Ectodermal cell (in vitro differentiated cells): ENCODE results near the gene NDUFS7.
"Not testable (repeated sequence)": the region's sequence is repeated elsewhere in the genome, so short reads cannot be mapped to it uniquely, and the experiment has no call there.

Experiments used
- H3K27ac ChIP-seq: 2 replicates; pipeline ENCODE4 v1.7.0; 2013; ENCODE audit warnings: mild to moderate bottlenecking, low read depth, low read length; ENCODE audit not compliant: insufficient read depth, poor library complexity, severe bottlenecking
- H3K27me3 ChIP-seq: 2 replicates; pipeline ENCODE4 v1.7.0; 2013; ENCODE audit warnings: mild to moderate bottlenecking, low read length; ENCODE audit not compliant: insufficient read depth, control insufficient read depth, poor library complexity, severe bottlenecking
- H3K36me3 ChIP-seq: one replicate; pipeline ENCODE4 v1.7.0; 2013; ENCODE audit warnings: low read length; ENCODE audit not compliant: control insufficient read depth, insufficient read depth
- H3K4me1 ChIP-seq: one replicate; pipeline ENCODE4 v1.7.0; 2013; ENCODE audit warnings: low read length; ENCODE audit not compliant: control insufficient read depth, insufficient read depth
- H3K4me3 ChIP-seq: 2 replicates; pipeline ENCODE4 v1.7.0; 2013; ENCODE audit warnings: low read depth, low read length, control low read depth; ENCODE audit not compliant: insufficient read depth
- H3K9me3 ChIP-seq: 2 replicates; pipeline ENCODE4 v1.7.0; 2013; ENCODE audit warnings: mild to moderate bottlenecking, low read length, moderate library complexity; ENCODE audit not compliant: control insufficient read depth
- WGBS, 2 experiments: methylation state at CpG; one replicate each; pipeline ENCODE4 v1.1.7; 2013; ENCODE audit warnings: missing lambda C conversion rate in 2 of 2; 5-methylcytosine and 5-hydroxymethylcytosine counted together

NDUFS7 gene

DNA sequence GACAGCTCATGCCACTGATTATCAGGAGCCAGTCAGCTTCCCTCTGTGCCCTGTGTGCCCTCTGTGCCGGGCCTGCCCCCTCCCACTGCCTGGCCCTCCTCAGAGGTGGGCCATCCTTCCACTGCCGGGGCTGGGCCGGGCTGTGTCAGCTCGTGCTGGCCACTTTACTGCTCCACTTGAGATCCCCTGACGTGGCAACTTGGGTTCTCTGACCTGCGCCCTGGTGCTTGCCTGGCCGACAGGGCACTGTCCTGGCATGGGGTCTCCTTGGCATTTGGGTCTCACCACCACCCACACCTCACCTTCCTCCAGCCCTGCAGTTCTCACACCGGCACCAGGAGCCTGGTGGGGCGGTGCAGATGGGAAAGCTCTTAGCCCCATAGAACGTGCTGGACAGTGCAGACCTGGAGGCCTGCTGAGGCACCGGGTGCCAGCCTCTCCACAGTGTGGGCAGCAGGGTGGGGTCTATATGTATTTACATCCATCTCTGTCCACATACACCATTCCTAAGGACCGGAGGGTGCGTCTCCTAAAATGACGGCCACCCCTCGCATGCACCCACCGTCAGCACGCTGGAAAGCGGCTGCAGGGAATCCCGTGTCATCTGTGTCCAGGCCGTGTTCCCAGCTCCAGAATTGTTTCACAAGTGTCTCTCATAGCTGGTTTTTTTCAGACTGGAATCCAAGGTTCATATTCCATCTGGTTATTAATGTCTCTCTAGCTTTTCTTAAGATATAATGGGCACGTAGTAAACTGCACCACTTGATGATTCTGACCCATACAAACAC, 35.4 kb downstream of the NDUFS7 start:
- H3K27ac ChIP-seq, result no peak overlapping the region
- H3K4me1 ChIP-seq, result peaks cover 19% of the 10 kb centered on the region
- WGBS, 2 experiments, result 96% methylated on average over 21 of the region's 21 CpGs
- no peak overlapping the region for H3K4me3 ChIP-seq
- H3K27me3 ChIP-seq, result no peaks in the 10 kb centered on the region
- H3K9me3 ChIP-seq, result no peaks in the 10 kb centered on the region
- H3K36me3 ChIP-seq, result peaks cover 40% of the 10 kb centered on the region

GRCh38 chr19:1420085-1420484, 36.4 kb downstream of the NDUFS7 start:
- Histone ChIP-seq H3K4me1 (peaks cover 21% of the 10 kb centered on the region), H3K36me3 (peaks cover 40% of the 10 kb centered on the region)
- H3K4me3 ChIP-seq, H3K27me3 ChIP-seq, H3K27ac ChIP-seq, H3K9me3 ChIP-seq: not testable (repeated sequence)
- 97% methylated on average over 17 to 18 of the region's 43 CpGs for WGBS, 2 experiments

DNA sequence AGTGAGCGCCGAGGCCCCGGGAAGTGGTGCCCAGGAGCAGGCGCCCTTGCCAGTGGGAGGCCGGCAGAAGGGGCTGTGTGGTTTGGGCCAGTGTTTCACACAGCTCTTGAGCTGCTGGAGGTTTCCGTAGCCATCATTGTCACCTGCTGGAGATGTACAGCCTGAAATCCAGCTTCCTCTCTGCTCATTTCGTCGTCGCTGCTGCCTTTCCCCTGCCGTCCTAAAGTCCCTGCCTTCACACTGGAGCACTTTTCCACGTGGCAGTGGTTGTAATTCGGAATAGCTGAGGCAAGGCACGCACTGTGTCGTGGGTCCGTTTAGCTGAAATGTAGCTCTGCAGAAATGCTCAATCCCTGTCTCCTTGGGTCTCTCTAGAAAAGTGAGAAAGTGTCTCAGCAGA, 36.9 kb downstream of the NDUFS7 start:
- WGBS, 2 experiments, result 94 to 96% methylated on average over 15 of the region's 15 CpGs
- Histone ChIP-seq H3K27me3 (no peaks in the 10 kb centered on the region), H3K9me3 (no peaks in the 10 kb centered on the region), H3K4me3 (no peak overlapping the region), H3K36me3 (peaks cover 40% of the 10 kb centered on the region), H3K27ac (no peak overlapping the region), H3K4me1 (peaks cover 24% of the 10 kb centered on the region)

DNA sequence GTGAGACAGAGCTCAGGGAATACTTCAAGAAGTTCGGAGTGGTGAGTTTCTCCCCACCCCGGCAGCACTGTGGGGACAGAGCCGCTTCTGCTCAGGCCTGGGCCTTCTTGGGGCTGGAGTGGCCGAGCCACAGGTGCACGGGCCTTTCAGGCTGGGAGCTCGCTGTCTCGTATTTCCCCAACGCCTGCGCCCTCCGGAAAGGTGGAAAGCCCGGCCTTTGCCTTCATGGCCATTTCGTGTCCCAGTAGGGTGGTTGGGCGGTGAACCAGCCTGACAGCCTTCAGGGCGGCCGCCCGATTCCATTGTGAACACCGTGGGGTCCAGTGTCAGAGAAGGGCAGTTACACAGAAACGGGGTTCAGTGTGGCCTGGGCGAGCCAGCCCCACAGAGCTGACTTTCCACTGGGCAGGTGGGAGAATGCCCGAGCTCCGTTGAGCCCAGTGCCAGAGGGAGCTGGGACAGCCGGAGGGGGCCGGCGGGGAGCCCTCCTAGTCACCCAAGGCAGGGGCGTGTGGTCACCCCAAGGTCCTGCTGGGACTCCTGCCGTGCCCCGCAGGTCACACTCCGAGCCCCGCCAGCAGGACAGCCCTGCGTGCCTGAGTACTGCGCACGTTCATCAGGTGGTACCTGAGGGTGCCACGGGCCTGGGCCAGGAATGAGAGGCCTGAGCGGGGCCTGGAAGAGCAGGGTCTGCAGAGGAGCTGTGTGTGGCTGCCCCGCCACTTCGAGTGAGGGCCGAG, 37.7 kb downstream of the NDUFS7 start:
- 96 to 97% methylated on average over 37 of the region's 37 CpGs for WGBS, 2 experiments
- H3K4me3 ChIP-seq, result no peak overlapping the region
- H3K27me3 ChIP-seq, result no peaks in the 10 kb centered on the region
- H3K4me1 ChIP-seq, result peaks cover 16% of the 10 kb centered on the region
- H3K27ac ChIP-seq, result no peak overlapping the region
- H3K36me3 ChIP-seq, result peaks cover 40% of the 10 kb centered on the region
- H3K9me3 ChIP-seq, result no peaks in the 10 kb centered on the region

DNA sequence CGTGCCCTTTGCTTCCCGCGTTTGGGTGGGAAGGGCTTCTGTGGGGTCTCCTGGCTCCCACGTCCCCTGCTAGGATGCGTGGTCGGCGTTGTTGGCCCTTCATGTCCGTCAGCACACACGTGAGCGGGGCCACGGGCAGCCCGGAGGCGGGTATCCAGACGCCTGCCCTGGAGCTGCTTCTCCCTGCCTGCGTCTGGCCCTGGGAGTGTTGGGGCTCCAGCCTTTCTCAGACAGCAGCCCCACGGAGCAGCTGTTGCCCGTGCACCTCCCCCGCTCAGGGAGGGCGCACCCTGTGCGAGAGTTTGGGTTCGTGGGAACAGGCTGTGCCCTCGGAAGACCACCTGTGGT, 38.2 kb downstream of the NDUFS7 start:
- Histone ChIP-seq H3K27me3 (no peaks in the 10 kb centered on the region), H3K9me3 (no peaks in the 10 kb centered on the region), H3K27ac (no peak overlapping the region), H3K4me1 (peaks cover 12% of the 10 kb centered on the region), H3K36me3 (peaks cover 40% of the 10 kb centered on the region), H3K4me3 (no peak overlapping the region)
- WGBS, 2 experiments, result 95% methylated on average over 22 of the region's 22 CpGs

DNA sequence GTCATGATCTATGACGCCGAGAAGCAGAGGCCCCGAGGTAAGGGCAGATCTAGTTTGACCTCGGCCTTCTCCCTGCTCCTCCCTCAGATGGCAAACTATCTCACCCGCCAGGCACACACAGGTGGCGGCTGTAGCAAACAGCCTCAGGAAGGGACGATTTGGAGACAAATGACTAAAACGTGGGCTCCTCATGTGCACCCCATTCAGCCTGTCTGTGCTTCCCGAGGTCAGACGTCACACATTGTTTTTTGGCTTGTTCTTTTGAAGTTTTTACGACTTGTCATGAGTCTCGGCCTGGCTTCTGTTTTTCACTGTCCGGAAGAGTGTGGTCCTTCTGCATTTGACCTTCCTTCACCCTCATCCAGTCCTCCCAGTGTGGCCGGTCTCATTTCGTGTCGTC, 38.7 kb downstream of the NDUFS7 start:
- no peaks in the 10 kb centered on the region for H3K27me3 ChIP-seq
- no peak overlapping the region for H3K4me3 ChIP-seq
- peaks cover 12% of the 10 kb centered on the region for H3K4me1 ChIP-seq
- 92 to 94% methylated on average over 16 of the region's 16 CpGs for WGBS, 2 experiments
- no peaks in the 10 kb centered on the region for H3K9me3 ChIP-seq
- no peak overlapping the region for H3K27ac ChIP-seq
- peaks cover 40% of the 10 kb centered on the region for H3K36me3 ChIP-seq

DNA sequence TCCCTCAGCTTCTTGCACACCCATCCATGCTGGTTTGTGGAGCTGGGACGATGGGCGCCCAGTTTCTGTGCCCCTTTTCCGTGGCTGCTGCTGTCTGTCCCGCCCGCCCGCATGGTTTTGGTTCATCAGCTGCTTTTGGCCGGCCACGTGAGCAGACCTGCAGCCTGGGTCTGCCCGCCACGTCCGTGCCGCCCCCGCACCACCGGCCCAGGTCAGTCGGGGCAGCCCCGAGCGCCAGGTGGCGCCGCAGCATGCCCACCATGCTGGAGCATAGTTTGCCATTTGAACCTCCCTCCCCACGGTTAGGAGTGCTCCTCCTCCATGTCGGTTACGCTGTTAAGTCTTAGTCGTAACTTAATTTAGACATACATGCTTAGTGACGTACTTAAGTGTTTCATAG, 39.2 kb downstream of the NDUFS7 start:
- Histone ChIP-seq H3K4me1 (peaks cover 12% of the 10 kb centered on the region), H3K27ac (no peak overlapping the region), H3K36me3 (peaks cover 36% of the 10 kb centered on the region), H3K9me3 (no peaks in the 10 kb centered on the region), H3K4me3 (no peak overlapping the region), H3K27me3 (no peaks in the 10 kb centered on the region)
- 95% methylated on average over 24 of the region's 24 CpGs for WGBS, 2 experiments

GRCh38 chr19:1423436-1424191, 39.9 kb downstream of the NDUFS7 start:
- 96% methylated on average over 40 of the region's 40 CpGs for WGBS, 2 experiments
- peaks cover 38% of the 10 kb centered on the region for H3K36me3 ChIP-seq
- H3K4me1 ChIP-seq, result peaks cover 12% of the 10 kb centered on the region
- H3K9me3 ChIP-seq, result no peaks in the 10 kb centered on the region
- no peak overlapping the region for H3K27ac ChIP-seq
- H3K4me3 ChIP-seq, result no peak overlapping the region
- H3K27me3 ChIP-seq, result no peaks in the 10 kb centered on the region

- 86 to 90% methylated on average over 41 to 42 of the region's 42 CpGs for WGBS, 2 experiments
- no peak overlapping the region for H3K4me3 ChIP-seq
- H3K4me1 ChIP-seq, result peaks cover 12% of the 10 kb centered on the region
- H3K27ac ChIP-seq, result no peak overlapping the region
- H3K9me3 ChIP-seq, result no peaks in the 10 kb centered on the region
- no peaks in the 10 kb centered on the region for H3K27me3 ChIP-seq
- peaks cover 37% of the 10 kb centered on the region for H3K36me3 ChIP-seq
Measured at GRCh38 chr19:1424192-1424955, 40.7 kb downstream of the NDUFS7 start.
